Natural killer cell (primary cell): ENCODE data around the gene CSGALNACT2. TPM values are rescaled to one million over a fixed set of nuclear protein-coding genes. Genes with fewer than 3 reads are reported as not detected.

ENCODE experiments used
- ATAC-seq, 3 donors: fragments of 150-1000 bp in 2 of 3; fragments of 200-7000 bp in 1 of 3; cut with Tn5 transposase; 1 replicate in 1 of 3; 2 replicates in 2 of 3; pipeline ENCODE4 v1.10.0; 2021; ENCODE audit warnings: mild to moderate bottlenecking in 2 of 3, moderate library complexity in 2 of 3
- DNase-seq, 2 donors: peaks; one replicate each; pipeline versions ENCODE4 v3.0.0 to v3.0.0-alpha.2; 2013 to 2021; ENCODE audit warnings: mixed read lengths in 1 of 2
- H3K27ac ChIP-seq: one replicate; pipeline ENCODE4 v1.5.1; 2013; ENCODE audit warnings: mild to moderate bottlenecking, low read length
- H3K27me3 ChIP-seq: one replicate; pipeline ENCODE4 v1.6.1; 2013; ENCODE audit warnings: low read length; ENCODE audit not compliant: control insufficient read depth, insufficient read depth
- H3K36me3 ChIP-seq: one replicate; pipeline ENCODE4 v1.6.1; 2013; ENCODE audit warnings: low read length; ENCODE audit not compliant: control insufficient read depth, insufficient read depth
- H3K4me1 ChIP-seq: one replicate; pipeline ENCODE4 v1.6.1; 2013; ENCODE audit warnings: low read length; ENCODE audit not compliant: control insufficient read depth, insufficient read depth
- H3K4me3 ChIP-seq: one replicate; pipeline ENCODE4 v1.5.1; 2013; ENCODE audit warnings: low read length
- H3K9me3 ChIP-seq: one replicate; pipeline ENCODE4 v1.6.1; 2013; ENCODE audit warnings: low read length; ENCODE audit not compliant: control insufficient read depth, insufficient read depth
- H3K27ac Mint-ChIP-seq, 2 donors: one replicate each; pipeline ENCODE4 v1.8.0; 2022; ENCODE audit warnings: mild to moderate bottlenecking in 2 of 2, mixed read lengths in 2 of 2, moderate library complexity in 1 of 2
- H3K27me3 Mint-ChIP-seq, 2 donors: one replicate each; pipeline ENCODE4 v1.8.0; 2022; ENCODE audit warnings: low read depth in 2 of 2, mixed read lengths in 2 of 2
- H3K36me3 Mint-ChIP-seq: one replicate; pipeline ENCODE4 v1.8.0; 2022; ENCODE audit warnings: mixed read lengths
- H3K4me1 Mint-ChIP-seq, 2 donors: one replicate each; pipeline ENCODE4 v1.8.0; 2022; ENCODE audit warnings: mixed read lengths in 2 of 2
- H3K4me3 Mint-ChIP-seq: one replicate; pipeline ENCODE4 v1.8.0; 2022; ENCODE audit warnings: mild to moderate bottlenecking, moderate library complexity, mixed read lengths
- H3K9me3 Mint-ChIP-seq, 2 donors: one replicate each; pipeline ENCODE4 v1.8.0; 2022; ENCODE audit warnings: mixed read lengths in 2 of 2
- WGBS: methylation state at CpG from one replicate; pipeline ENCODE4 v1.1.7; 2013; ENCODE audit warnings: missing lambda C conversion rate; ENCODE audit not compliant: insufficient coverage; 5-methylcytosine and 5-hydroxymethylcytosine counted together
- intact Hi-C: fragments of 100-400 bp; cut with micrococcal nuclease; formaldehyde crosslinking; loops from one replicate; pipeline ENCODE4 v1.14.2; 2022
- total RNA-seq, 4 donors: library from RNA; stranded (reverse); fragments of 120-200 nt in 1 of 4; gene quantifications; one replicate each; pipeline versions ENCODE4 v1.2.3 to v1.2.4, GENCODE V29; 2013 to 2022
- TF ChIP-seq, protein P1 (sequence below): fragments of 200-600 bp; IDR thresholded peaks from one replicate; pipeline ENCODE4 v1.8.0; 2022; ENCODE audit warnings: antibody characterized with exemption

The CSGALNACT2 gene
- total RNA-seq, 3 donors from 2014 or later (not counting 1 experiment from before 2014, with no cell fraction given): 49.9 to 57.4 (median 52.8) TPM

GRCh38 chr10:43196131-43196980, 58.1 kb downstream of the CSGALNACT2 start:
- no peak overlapping the region for H3K4me3 ChIP-seq
- intact Hi-C loops: loop anchor here (10.0 kb wide), 1 partner anchor 52 kb away; no protein-coding TSS in a partner anchor
- peaks cover 34% of the 10 kb centered on the region for H3K36me3 ChIP-seq
- no peaks in the 10 kb centered on the region for H3K27me3 Mint-ChIP-seq
- H3K4me1 Mint-ChIP-seq: peaks cover 0 to 5% of the 10 kb centered on the region in 2 donors
- H3K4me3 Mint-ChIP-seq: no peak overlapping the region
- peaks cover under 1% of the 10 kb centered on the region for H3K4me1 ChIP-seq
- H3K27ac Mint-ChIP-seq: peak overlapping the region in 1 of 2 donors; percentile 36
- no peaks in the 10 kb centered on the region for H3K27me3 ChIP-seq
- no peaks in the 10 kb centered on the region for H3K9me3 Mint-ChIP-seq
- TF ChIP-seq, protein P1, sequence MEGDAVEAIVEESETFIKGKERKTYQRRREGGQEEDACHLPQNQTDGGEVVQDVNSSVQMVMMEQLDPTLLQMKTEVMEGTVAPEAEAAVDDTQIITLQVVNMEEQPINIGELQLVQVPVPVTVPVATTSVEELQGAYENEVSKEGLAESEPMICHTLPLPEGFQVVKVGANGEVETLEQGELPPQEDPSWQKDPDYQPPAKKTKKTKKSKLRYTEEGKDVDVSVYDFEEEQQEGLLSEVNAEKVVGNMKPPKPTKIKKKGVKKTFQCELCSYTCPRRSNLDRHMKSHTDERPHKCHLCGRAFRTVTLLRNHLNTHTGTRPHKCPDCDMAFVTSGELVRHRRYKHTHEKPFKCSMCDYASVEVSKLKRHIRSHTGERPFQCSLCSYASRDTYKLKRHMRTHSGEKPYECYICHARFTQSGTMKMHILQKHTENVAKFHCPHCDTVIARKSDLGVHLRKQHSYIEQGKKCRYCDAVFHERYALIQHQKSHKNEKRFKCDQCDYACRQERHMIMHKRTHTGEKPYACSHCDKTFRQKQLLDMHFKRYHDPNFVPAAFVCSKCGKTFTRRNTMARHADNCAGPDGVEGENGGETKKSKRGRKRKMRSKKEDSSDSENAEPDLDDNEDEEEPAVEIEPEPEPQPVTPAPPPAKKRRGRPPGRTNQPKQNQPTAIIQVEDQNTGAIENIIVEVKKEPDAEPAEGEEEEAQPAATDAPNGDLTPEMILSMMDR: no peak
- H3K36me3 Mint-ChIP-seq: no peaks in the 10 kb centered on the region
- no peak overlapping the region for H3K27ac ChIP-seq
- WGBS: 92% methylated on average over 20 of the region's 20 CpGs
- ATAC-seq (no peak), DNase-seq (no peak)
- H3K9me3 ChIP-seq: no peaks in the 10 kb centered on the region

DNA sequence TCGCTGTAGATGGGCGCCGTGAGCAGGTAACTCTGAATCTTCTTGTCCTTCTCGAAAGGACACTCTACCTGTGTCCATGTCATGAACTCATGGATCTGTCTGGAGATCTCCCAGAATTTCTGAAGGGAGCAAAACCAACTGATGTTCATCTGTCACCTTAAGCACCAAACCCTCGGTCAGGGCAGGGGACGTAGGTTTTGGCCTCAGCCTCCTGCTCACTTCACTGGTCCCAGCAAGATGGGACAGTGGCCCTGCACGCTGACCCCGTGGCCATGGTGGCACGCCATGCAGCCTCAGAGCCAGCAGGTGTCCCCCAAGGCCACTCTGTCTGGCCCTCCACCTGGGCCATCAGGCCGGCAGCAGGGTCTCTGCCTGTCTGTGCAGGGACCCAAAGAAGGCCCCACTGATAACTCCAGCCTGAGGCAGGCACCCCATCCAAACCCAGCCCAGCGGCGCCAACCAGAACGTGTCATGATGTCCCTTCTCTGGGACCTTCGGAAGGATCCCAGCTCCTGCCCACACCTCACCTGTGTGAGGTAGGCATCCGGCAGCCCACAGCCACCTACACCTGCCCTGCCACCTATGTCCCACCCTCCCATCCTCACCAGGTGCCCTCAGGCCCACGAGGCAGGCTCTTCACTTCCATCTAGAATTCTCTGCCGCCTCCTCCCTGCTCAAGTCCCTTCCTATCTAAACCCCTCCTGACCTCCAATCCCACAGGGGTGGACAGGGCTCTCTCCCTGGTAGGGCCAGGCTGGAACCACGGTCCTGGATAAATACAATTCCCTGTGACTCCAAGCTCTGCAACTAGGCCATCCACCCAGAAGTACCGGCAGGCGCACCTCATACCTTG, 59.0 kb downstream of the CSGALNACT2 start:
- intact Hi-C loops: loop anchor here (10.0 kb wide), 1 partner anchor 52 kb away; no protein-coding TSS in a partner anchor
- H3K4me3 Mint-ChIP-seq: no peak overlapping the region
- peaks cover 4 to 6% of the 10 kb centered on the region in 2 donors for H3K4me1 Mint-ChIP-seq

DNA sequence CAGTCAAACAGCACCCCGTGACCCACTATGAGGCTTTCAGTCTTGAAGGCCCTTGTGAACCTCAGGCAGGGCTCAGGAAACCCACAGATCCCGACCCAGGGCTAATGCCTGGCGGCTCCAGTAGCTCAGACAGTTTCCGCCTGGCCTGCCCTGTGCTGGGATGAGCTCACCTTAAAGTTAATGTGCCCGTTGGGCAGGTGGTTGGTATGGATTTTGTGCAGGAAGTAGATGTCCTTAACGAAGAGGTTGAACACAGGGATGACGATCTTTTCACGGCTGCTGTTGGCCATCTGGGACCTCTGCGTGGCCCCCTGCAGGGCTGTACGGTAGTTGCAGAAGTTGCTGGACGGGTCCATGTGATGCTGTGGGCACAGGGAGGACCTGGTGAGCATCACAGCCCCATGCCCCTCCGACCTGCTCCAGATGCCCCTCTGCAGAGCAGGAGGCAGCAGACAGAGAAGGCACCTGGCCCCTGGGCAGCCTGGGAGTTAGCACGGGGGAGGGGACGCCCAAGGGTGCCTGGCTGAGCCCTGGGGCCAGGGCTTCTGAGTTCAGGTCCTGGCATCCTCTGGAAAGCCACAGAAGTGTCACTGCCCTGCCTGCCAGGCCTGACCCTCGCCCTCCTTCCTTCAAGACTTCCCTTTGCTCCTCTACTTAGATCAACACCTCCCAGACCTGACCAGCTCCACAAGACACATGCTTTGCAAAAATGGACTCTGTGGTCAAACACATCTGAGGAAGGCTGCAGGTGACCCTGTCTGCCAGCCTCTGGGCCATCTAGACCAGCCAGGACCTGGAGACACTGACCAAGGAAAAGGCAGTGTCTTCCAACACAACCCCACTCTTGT, 59.8 kb downstream of the CSGALNACT2 start:
- WGBS: 87% methylated on average over 15 of the region's 15 CpGs
- Mint-ChIP-seq H3K27ac (no peak overlapping the region), H3K4me1 (peaks cover 6% of the 10 kb centered on the region in 2 donors), H3K36me3 (no peaks in the 10 kb centered on the region), H3K9me3 (no peaks in the 10 kb centered on the region), H3K4me3 (no peak overlapping the region), H3K27me3 (no peaks in the 10 kb centered on the region)
- Histone ChIP-seq H3K36me3 (peaks cover 30% of the 10 kb centered on the region), H3K4me1 (peaks cover 16% of the 10 kb centered on the region), H3K9me3 (no peaks in the 10 kb centered on the region), H3K27ac (no peak overlapping the region), H3K4me3 (no peak overlapping the region), H3K27me3 (no peaks in the 10 kb centered on the region)
- intact Hi-C loops: loop anchor here (10.0 kb wide), 1 partner anchor 53 kb away; no protein-coding TSS in a partner anchor
- TF ChIP-seq, protein P1: no peak
- DNase-seq (peak in 1 of 2 donors; percentile 27), ATAC-seq (no peak)

More for the DNA sequence above, 59.0 kb downstream of the CSGALNACT2 start:
- Histone ChIP-seq H3K4me3 (no peak overlapping the region), H3K4me1 (peaks cover 9% of the 10 kb centered on the region), H3K27ac (no peak overlapping the region), H3K9me3 (no peaks in the 10 kb centered on the region), H3K36me3 (peaks cover 32% of the 10 kb centered on the region), H3K27me3 (no peaks in the 10 kb centered on the region)
- H3K9me3 Mint-ChIP-seq: no peaks in the 10 kb centered on the region
- H3K36me3 Mint-ChIP-seq: no peaks in the 10 kb centered on the region
- 96% methylated on average over 20 of the region's 20 CpGs for WGBS
- no peak for DNase-seq
- no peaks in the 10 kb centered on the region for H3K27me3 Mint-ChIP-seq
- peak overlapping the region in 1 of 2 donors; percentile 36 for H3K27ac Mint-ChIP-seq
- ATAC-seq: no peak
- TF ChIP-seq, protein P1: no peak
